NCI-H1694 treated with DMSO at 0.1 percent for 48 hours (cell line): ENCODE results near the gene NLGN3.
A peak's percentile ranks its signal among the peaks of the same experiment; 100 is the strongest.

Experiments
- DNase-seq: peaks from one replicate; lab custom pipeline; 2025; lab: John Stamatoyannopoulos, UW

Gene NLGN3

DNA sequence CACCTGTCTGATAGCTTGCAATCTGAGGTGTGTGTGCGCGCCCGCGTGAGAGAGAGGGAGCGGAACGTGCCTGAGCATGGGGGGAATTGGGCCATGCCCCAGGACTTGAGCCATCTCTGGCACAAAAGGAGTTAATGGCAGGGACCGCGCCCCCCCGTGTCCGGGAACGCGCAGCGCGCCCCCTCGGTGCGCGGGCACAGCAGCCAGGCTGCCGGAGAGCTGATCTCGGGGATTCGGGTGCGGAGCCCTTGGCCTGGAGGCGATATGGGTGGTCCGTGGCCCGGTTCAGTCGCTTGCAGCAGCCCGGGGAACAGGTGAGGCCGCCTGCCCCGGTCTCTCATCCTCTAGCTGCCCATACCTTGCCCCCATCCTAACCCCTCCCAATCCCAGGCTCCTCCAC lies at the start of gene NLGN3:
Gene NLGN3, plus strand, starts transcription at position 191 of the 400 bp plus-strand sequence. CDS start 2,909 bp downstream, outside the sequence.
- DNase-seq = no peak

DNA sequence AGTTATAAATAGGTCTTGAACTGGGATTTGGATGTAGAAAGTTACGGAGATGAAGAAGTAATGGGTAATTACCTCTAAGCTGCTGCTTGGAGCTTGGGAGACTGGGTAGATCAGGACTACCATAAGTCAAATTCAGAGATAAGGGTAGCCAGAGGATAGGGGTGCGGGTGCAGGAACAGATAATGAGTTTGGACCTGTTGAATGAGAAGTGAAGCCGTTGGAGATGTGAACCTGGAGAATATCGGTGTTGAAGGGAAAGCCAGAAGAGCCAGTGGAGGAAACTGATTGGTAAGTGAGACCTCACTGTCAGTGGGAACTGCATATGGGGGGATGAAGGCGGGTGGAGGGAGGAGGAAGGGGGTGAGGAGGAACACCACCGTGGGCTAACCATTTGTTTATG lies 49.6 kb upstream of the NLGN3 start:
- DNase-seq = no peak

DNA sequence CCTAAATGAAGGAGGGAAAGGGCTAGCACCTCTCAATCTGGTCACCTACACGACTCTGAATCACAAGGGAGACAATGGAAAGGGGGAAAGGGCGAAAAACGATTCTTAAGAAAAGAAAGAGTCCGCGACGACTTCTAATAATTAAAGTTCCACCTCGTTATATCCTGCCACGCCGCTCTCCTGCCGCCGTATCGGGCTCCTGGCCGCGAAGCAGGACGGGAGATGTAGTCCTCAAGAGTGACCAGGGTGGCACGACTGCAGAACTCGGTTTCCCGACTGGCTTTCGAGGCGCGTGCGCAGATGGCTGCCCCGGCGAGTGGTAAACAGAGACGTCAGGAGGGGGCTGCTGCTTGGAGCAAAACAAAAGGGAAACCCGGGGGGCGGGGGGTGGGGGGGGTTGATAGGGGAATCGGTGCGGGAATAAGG lies 49.1 kb upstream of the NLGN3 start, which contains the start of gene FOXO4:
Gene FOXO4, plus strand, starts transcription at position 297 of the 426 bp plus-strand sequence. CDS start 678 bp downstream, outside the sequence.
- peak; percentile 72 for DNase-seq

DNA sequence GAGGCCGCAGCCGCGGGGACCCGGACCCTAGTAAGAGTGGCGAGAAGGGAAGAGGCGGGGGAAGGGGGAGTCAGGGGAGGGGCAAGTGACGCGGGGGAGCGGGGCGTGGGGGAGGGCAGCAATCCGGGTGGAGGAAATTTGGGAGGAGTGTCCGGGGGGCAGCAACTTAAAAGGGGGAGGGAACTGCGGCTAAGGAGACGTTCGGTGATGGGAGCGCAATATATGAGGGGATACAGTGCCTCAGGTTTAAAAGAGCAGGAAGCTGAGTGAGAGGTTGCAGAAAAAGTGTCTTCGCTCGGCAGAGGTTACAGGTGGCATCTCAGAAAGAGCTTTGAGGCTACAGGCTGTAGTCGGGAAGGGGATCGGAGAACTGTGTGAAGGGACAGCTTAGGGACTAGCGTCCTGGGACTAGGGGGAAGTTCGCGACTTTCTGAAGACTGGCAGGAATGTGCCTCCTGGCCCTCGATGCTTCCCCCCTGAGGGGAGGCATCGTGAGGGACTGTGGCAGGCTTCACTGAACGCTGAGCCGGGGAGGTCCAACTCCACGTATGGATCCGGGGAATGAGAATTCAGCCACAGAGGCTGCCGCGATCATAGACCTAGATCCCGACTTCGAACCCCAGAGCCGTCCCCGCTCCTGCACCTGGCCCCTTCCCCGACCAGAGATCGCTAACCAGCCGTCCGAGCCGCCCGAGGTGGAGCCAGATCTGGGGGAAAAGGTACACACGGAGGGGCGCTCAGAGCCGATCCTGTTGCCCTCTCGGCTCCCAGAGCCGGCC lies 48.5 kb upstream of the NLGN3 start:
- peak; percentile 36 for DNase-seq

DNA sequence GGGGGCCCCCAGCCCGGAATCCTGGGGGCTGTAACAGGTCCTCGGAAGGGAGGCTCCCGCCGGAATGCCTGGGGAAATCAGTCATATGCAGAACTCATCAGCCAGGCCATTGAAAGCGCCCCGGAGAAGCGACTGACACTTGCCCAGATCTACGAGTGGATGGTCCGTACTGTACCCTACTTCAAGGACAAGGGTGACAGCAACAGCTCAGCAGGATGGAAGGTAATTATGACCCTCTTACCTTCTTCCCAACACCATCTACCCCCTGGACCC lies 47.9 kb upstream of the NLGN3 start:
- no peak for DNase-seq

DNA sequence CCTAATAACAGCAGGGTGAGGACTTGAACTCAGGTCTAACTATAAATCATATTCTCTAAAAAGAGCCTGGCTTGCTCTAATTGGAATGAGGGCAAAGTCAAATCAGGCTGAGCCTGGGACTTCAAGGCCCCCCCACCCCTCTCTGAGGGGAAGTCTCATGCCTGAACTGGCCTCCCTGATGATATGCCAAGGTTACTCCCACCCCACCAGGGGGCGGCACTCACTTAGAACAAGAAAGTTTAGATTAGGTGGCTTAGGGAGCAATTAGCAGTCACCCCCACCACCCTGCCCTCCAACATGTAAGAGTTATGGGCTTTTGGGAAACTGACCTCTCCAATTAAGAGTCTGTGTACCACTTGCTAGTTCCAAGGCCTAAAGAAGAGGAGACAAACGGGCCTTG lies 46.3 kb upstream of the NLGN3 start:
- peak; percentile 27 for DNase-seq

DNA sequence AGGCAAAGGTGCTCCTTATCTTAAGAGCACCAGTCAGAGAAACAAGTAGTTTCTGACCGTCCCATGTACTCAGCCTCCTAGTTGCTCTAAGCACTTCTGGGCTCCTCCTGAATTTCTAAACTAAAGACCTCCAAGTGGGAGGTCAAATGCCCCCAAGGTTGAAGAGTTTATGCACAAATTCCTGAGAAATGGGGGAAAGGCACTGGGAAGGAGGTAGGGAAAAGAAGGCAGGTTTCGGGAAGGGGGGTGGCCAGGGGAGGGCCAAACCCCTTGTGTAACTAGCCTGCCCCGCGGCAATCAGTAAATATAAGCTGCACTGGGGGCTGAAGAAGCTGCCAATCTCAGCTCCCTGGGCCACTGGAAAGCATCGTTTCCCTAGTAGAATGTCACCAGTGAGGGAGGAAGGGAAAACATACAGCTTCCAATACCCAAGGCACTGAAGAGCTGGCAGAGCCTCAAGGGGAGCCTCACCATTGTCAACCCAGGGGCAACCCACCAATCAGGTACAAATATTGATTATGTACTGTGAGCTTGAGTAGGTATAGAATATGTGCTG lies 45.6 kb upstream of the NLGN3 start:
- DNase-seq = no peak

DNA sequence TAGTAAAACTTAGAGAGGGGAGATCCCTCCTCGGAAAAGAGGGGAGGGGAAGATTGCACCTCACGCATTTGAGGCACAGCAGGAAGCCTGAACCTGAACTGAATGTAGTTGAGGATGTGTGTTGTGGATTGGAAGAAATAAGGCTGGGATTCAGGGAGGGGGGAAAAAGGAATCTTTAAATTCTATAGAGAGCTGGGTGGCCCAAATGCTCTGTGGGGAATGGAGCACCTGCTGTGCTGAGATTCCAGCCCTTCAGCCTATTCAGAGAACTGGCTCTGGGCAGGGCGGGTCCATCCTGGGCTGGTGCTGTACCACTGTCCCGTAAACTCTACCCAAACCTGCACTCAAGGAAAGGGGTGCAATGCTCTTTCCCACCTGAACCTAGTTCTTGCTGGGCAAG lies 44.9 kb upstream of the NLGN3 start:
- DNase-seq = no peak

DNA sequence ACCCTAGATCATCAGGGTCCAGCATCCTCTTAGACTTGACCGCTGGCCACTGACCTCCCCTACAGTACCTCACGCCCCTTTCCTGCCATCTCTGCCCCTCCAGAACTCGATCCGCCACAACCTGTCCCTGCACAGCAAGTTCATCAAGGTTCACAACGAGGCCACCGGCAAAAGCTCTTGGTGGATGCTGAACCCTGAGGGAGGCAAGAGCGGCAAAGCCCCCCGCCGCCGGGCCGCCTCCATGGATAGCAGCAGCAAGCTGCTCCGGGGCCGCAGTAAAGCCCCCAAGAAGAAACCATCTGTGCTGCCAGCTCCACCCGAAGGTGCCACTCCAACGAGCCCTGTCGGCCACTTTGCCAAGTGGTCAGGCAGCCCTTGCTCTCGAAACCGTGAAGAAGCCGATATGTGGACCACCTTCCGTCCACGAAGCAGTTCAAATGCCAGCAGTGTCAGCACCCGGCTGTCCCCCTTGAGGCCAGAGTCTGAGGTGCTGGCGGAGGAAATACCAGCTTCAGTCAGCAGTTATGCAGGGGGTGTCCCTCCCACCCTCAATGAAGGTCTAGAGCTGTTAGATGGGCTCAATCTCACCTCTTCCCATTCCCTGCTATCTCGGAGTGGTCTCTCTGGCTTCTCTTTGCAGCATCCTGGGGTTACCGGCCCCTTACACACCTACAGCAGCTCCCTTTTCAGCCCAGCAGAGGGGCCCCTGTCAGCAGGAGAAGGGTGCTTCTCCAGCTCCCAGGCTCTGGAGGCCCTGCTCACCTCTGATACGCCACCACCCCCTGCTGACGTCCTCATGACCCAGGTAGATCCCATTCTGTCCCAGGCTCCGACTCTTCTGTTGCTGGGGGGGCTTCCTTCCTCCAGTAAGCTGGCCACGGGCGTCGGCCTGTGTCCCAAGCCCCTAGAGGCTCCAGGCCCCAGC lies 43.8 kb upstream of the NLGN3 start:
- no peak for DNase-seq

DNA sequence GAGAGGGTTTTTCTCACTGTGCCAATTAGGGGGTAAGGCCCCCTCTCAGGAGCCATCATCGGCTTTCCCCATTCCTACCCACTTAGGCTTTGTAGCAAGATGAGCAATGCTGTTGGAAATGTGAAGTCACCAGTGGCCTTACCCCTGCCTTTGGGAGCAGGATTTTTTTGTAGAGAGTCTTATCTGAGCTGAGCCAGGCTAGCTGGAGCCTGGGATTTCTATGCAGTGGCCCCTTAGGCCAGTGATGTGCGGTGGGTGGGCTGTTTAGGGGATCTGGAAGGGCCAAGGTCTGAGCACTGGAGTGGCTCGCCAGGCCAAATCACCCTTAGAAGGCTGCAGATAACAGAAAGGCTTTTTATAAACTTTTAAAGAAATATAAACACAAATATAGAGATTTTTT lies 42.3 kb upstream of the NLGN3 start:
- DNase-seq = no peak

DNA sequence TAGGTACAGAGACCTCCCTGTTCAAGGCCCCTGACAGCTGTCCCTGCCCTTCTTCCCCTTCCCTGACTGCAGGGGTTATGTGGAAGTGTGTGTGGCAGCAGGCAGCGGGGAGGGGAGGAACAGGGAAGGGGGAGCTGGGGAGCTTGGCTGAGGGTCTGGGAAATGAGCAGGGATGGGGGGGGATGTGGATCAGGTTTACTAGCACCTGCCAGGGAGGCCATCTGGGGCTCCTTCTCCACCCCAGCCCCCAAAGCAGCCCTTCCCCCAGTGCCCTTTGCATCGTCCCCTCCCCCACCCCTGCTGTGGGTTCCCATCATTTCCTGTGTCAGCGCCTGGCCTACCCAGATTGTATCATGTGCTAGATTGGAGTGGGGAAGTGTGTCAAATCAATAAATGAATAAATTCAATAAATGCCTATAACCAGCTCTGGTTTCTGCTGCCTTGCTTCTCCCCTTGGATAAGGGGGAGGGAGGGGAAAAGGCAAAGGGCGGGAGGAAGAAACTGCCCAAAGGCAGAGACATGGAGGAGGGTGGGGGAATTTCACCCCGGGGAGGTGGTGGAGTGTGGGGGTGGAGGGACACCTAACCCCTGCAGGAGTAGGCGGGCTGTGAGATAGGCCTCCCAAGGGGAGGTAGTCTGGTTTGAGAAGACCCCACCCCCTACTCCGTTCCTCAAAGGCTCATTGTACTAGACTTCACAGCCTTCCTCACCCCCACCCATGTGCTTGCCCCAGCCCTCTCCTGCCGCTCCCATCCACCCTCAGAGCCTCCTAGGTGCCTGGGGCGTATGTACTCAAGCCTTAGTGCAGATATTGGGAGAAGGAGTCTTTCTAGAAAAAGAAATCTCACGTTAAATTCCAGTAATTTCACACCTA lies 41.3 kb upstream of the NLGN3 start:
- DNase-seq = no peak

DNA sequence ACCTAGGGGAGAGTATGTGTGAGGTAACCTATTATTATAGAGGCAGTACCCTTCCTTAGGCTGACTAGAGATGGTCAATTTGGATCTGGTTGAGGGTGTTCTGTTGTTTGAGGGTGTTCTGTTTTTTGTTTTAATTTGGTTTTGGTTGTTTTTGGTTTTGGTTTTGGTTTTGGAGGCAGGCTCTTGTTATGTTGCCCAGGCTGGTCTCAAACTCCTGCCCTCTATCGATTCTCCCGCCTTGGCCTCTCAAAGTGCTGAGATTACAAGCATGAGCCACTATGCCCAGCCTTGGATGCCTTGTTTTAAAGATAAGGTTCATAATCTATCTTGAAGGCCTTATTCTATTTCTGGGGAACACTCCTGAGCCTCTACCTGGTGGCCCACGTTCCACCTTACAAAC lies 39.0 kb upstream of the NLGN3 start:
- DNase-seq = no peak

DNA sequence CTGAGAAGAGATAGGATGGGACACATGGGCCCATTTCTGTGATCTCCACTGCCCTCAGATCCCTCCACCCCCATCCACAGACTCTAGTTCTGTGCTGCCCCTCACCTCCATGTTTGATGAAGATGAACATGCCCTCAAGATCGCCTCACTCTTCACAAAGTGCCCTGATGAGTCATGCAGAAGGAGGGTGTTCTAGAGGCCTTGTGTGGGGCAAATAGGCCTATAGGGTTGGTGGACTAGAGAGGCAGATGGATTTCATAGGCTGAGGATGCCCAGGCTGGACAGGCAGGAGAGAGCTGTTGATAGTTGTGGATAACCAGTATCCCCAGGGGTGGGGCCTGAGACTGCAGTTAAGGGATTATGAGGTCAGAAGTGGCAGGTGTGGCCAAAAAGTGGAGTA lies 38.2 kb upstream of the NLGN3 start, which contains the start of gene CXorf65:
Gene CXorf65, minus strand, starts transcription at position 314 of the 400 bp plus-strand sequence. Its CDS starts 184 bp downstream, at position 130.
- no peak for DNase-seq

DNA sequence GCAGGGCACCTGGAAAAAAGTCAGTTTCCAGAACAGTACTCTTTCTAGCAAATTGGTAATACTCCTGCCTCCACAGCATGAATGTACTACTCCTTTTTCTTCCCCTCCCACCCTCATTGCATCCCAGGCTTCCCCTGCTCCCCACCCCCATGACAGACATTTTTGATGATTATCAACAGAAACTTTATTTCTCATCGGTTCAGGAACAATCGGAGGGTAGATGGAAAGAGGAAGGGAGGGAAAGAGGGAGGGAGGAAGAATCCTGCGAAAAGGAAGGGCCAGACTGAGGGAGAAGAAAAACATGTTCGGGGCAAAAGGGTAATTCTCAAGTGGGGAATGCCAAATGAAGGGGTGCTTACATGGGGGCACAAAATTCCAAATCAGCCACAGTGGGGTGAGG lies 37.4 kb upstream of the NLGN3 start:
- no peak for DNase-seq

DNA sequence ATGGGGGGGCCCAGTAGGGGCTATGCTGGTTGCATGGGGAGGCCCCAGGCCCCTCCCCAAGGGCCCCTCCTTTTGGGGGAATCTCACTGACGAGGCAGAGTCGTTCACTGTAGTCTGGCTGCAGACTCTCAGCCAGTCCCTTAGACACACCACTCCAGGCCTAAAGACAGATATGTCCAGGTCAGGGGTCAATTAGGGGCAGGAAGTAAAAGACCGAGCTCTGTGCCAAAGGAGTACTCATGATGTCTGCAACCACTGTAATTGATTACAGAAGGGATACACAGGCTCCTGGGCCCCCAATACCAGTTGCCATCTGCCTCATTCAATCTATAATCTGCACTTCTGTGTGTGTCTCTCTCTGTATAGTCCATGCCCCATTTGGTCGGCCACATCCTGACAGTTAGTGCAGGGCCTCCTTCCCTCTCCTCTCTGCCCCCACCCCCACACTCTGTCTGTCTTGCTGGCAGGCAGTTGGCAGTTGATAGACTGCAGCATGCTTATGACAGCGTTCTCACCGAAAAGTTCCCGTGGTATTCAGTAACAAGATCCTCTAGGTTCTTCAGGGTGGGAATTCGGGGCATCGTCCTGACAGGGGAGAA lies 36.8 kb upstream of the NLGN3 start:
- DNase-seq = no peak

DNA sequence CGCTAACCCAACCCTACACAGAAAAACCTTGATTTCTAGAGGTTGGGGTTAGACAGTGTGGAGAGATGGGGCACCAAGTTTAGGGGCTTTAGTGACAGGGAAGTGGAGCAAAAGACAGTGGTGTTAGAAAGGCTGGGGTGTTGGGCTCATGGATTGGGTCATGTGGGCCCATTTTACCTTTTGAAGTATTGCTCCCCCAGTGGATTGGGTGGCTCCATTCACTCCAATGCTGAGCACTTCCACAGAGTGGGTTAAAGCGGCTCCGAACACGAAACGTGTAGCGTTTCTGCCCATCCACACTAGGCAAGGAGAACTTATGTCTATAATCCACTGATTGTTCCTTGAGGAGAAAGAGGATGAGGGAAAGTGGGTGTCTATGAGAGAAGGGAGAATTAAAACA lies 35.6 kb upstream of the NLGN3 start:
- DNase-seq = no peak

DNA sequence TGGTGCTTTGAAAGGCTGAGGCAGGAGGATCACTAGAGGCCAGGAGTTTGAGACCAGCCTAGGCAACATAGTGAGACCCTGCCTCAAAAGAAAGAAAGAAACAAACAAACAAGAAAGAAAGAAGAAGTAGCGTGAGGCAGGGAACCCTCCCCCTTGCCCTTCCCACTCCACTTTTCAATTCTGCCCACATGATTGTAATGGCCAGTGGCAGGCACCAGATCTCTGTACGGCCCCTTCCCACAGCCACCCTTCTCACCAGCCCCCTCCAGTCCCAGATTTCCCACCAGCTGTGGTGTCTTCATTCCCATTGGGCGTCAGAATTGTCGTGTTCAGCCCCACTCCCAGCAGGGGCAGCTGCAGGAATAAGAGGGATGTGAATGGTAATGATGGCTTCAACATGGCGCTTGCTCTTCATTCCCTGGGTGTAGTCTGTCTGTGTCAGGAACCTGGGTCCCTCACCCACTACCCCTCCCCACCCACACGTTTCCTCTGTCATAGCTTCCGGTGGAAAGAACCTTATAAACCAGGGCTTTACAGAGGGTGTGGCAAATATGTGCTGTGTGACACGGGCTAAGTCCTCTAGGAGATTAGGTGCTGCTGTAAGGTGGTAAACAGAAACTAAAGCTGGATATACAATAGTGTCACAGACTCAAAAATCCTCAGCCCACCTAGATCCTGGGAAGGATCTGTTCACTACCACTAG lies 33.3 kb upstream of the NLGN3 start, which contains the start of gene IL2RG:
Gene IL2RG, minus strand, starts transcription at position 437 of the 703 bp plus-strand sequence. Its CDS starts 38 bp downstream, at position 399.
- DNase-seq = no peak

DNA sequence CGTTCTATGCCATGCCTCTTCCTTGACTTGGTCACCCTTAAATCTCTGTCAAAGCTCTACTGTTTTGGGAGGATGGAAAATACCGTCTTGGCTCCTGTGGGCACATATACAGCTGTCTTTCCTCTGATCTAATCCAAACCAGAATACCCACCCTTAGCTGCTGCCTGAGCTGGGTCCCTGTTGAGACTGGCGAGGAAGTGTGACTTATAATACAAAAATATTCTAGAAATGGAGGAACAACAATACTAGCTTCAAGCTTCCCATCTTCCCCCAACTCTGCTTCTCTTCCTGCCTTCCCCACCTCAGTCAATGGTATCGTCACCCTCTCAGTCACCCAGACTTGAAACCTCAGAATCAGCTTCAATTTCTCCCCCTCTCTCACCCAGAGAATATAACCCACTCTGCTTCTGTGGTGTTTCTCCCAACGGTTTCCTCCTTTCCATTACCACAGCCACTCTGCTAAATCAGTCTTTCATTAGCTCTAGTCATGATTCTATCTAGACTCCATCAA lies 32.7 kb upstream of the NLGN3 start:
- no peak for DNase-seq

DNA sequence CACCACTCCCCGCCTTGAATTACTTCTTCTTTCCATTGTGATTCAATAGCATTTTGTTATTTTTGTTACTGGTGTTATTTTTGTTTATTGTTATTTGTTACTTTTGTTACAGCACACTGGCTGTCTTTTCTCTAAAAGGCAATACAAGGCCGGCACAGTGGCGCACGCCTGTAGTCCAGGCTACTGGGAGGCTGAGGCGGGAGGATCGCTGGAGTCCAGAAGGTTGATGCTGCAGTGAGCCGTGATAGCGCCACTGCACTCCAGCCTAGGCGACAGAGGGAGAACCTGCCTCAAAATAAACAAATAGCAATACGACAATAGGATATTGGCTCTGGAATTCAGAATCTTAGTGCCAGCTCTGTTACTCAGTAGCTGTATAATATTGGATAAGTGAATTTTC lies 27.3 kb upstream of the NLGN3 start:
- no peak for DNase-seq
